GM12873 (cell line): ENCODE data around the gene KRT33A.

Experiments used
- TF ChIP-seq, protein P1 (sequence below): IDR thresholded peaks from 2 replicates; pipeline ENCODE4 v1.5.1; 2012; ENCODE audit warnings: low read depth, mild to moderate bottlenecking, moderate library complexity, low read length, control low read depth; ENCODE audit not compliant: insufficient read depth; ENCODE audit errors: missing control alignments

The KRT33A gene

DNA sequence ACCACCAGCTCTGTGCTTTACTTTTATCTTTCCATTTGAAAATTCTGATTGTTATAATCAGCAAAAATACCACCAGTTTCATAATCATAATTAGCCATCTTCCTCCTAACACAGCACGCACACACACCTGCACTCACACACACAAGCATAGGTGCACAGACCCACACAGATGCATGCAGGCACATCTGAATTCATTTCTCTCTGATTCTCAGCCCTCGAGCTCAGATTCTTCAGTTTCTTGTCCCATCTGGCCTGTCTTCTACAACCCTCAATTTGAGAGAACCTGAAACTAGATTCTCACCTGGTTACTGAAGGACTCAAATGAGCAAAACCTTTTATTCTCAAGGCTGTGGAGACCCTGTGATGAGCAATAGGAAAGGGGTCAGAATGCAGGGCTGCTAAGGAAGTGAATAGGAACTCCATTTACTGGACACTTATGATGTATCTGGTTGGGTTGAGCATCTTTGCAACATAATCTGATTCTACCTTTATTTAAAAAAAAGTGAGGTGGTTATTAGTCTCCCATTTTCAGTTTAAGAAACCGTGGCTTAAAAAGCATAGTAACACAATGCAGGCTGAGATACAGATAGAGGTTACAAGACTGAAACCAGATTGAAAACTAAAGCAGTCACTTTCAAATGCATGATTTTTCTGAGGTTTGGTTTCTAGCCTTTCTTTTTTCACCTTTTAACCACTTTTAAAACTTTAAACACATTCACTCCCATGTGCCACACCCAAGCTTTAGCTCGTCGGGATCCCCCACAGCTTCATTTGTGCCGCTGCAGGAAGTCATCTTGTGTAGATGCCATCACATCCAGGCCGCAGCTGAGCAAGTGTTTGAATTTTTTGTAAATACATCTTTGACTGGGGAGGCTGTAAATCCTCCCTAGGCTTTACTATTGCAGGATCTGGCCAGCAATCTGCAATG, 9.4 kb downstream of the KRT33A start:
- TF ChIP-seq, protein P1, sequence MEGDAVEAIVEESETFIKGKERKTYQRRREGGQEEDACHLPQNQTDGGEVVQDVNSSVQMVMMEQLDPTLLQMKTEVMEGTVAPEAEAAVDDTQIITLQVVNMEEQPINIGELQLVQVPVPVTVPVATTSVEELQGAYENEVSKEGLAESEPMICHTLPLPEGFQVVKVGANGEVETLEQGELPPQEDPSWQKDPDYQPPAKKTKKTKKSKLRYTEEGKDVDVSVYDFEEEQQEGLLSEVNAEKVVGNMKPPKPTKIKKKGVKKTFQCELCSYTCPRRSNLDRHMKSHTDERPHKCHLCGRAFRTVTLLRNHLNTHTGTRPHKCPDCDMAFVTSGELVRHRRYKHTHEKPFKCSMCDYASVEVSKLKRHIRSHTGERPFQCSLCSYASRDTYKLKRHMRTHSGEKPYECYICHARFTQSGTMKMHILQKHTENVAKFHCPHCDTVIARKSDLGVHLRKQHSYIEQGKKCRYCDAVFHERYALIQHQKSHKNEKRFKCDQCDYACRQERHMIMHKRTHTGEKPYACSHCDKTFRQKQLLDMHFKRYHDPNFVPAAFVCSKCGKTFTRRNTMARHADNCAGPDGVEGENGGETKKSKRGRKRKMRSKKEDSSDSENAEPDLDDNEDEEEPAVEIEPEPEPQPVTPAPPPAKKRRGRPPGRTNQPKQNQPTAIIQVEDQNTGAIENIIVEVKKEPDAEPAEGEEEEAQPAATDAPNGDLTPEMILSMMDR = no peak

DNA sequence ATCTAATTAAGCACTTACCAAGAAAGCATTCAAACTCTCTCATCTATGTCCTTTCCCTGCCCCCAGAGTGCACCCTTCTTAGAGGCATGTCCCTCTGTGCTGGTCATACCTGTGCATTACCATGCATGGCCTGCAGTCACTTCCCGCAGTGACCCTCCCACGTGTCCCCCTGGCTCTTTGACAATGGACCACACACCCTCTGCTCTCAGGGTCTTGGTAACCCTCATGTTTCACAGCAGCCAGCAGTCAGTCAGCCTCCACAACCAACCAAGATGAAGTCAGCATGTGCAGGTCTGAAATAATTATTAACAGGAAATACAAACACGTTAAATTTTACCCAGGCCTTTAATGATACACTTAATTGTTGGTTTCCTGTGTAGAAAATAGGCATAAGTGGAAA, 10.1 kb downstream of the KRT33A start:
- TF ChIP-seq, protein P1 = no peak

DNA sequence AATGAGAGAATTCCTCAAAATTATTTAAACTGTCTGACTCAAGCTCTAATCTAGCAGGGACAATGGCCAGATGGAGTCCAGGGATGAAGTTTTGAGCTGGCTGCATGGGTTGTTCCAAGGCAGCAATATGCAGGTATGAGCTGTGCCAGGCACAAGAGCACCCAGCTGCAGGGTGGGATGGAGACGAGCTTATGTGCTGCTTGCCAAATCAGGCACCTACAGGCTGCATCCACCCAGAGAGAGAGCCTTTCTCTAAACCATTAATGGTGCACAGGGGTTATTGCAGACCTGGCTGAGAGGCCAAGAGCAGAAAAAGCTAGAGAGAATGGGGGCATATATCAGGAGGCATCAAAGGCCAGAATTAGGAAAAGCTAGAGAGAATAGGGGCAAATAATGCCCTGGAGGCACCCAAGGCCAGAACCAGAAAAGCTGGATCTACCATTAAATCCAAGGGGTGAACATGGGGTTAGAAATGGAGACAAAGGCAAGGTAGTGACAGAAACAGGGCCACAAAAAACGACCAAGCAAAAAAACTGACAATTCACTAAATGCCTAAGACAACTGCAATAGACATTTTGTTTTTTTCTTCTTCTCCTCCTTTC, 11.0 kb downstream of the KRT33A start:
- TF ChIP-seq, protein P1 = no peak

DNA sequence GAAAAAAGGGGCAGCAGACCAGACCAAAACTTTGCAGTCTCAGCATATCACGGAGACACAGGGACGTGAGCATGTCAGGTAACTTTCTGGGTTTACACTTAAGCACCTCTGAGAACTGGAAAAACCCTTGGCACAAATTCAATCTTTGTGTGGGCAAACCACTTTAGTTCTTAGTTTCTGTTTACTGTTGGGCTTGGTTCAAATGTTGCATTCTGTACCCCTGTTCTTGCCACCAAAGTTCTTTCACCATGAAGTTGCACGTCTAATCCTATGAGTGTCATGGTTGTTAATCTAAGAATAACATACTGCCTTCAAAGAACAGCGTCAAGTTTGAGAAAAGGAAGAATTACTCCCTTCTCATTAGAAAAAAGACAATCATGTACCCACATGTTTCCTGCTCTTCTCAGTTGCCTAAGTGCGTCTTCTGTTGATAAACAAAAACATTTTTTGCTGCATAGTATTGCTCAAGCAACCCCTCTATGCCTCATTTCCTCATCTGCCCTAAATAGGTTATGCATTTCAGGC, 11.6 kb downstream of the KRT33A start:
- TF ChIP-seq, protein P1 = no peak

DNA sequence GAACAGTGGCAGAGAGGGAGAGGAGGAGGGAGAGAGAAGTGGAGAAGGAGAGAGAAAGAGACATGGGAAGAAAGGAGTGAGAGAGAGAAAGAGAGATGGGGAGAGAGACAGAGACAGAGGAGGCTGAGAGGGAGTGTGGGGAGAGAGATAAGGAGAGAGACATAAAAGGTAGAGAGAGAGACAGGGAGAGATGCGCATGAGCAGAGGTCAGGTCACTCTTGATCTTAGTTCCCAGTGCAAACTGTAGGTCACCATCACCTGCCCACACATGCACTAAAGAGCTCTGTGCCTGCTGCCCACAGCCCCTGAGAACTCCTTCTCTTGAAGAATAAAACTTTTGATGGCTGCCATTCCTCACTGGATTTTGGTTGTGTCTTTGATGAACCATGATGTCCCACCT, 14.9 kb downstream of the KRT33A start:
- TF ChIP-seq, protein P1 = no peak

DNA sequence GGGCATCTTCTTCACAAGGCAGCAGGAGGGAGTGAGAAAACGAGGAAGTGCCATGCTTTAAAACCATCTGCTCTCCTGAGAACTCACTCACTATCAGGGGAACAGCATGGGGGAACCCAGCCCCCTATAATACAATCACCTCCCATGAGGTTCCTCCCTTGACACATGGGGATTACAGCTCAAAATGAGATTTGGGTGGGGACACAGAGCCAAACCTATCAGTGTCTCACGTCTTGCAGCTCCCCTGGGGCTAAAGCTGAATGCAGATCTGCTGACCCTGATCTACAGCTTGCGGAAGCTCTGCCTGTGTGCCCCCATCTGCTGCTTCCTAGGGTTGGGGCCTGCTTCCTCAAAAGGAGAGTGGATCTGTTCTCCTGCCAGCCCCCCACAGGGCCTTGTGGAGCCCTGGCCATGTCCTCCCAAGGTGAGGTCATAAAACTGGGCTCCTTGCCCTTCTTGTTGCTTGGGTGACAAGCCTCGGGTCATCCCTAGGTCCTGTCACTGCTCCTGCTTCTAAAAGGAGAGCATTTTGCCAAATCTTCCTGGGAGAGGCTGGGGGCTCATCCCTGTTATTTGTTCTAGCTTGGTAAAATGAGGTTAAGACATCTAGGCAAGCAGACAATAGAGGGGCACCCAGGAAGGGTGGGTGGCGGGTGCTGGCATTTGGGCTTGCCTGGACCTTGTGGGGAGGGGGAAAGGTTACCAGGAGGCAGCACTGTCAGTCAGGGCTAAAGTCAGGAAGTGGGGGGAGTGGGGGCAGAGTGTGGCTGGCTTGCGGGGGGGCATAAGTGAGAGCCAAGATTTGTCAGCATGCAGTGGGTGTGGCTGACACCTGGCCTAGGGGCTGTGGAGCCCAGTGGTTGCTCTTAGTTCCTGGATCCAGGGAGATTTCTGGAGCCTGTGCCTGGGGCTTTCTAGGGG, 16.0 kb downstream of the KRT33A start:
- TF ChIP-seq, protein P1 = no peak
